Naive thymus-derived CD8-positive, alpha-beta T cell (primary cell): ENCODE measurements around the gene JAG2. TPM values are rescaled to one million over a fixed set of nuclear protein-coding genes. Genes with fewer than 3 reads are reported as not detected.
"Not testable (repeated sequence)": the region's sequence is repeated elsewhere in the genome, so short reads cannot be mapped to it uniquely, and the experiment has no call there.

ENCODE experiments used
- ATAC-seq, 2 donors: fragments of 150-1000 bp; cut with Tn5 transposase in 1 of 2; sonication (Bioruptor Pico), chemical (Tn5 transposase) in 1 of 2; 1 replicate in 1 of 2; 2 replicates in 1 of 2; pipeline ENCODE4 v1.10.0; 2021; ENCODE audit warnings: mild to moderate bottlenecking in 2 of 2, moderate library complexity in 2 of 2
- POLR2A ChIA-PET: fragments of 350-600 bp; sonication (Branson Sonifier 250); formaldehyde crosslinking; loops from one replicate; lab custom pipeline; 2021; ENCODE audit warnings: antibody characterized with exemption; lab: Charles Lee
- DNase-seq, 10 donors: peaks; one replicate each; pipeline versions ENCODE4 v3.0.0 to v3.0.0-alpha.2; 2020 to 2022
- H3K27ac Mint-ChIP-seq, 10 donors: one replicate each; pipeline ENCODE4 v1.8.0; 2020 to 2022; ENCODE audit warnings: mild to moderate bottlenecking in 10 of 10, mixed read lengths in 10 of 10, moderate library complexity in 4 of 10, inconsistent platforms in 1 of 10
- H3K27me3 Mint-ChIP-seq, 5 donors: one replicate each; pipeline ENCODE4 v1.8.0; 2021 to 2022; ENCODE audit warnings: mixed read lengths in 5 of 5
- H3K36me3 Mint-ChIP-seq, 3 donors: one replicate each; pipeline ENCODE4 v1.8.0; 2020 to 2022; ENCODE audit warnings: mixed read lengths in 3 of 3, mild to moderate bottlenecking in 2 of 3, inconsistent platforms in 1 of 3
- H3K4me1 Mint-ChIP-seq, 4 donors: one replicate each; pipeline ENCODE4 v1.8.0; 2021 to 2022; ENCODE audit warnings: mixed read lengths in 4 of 4
- H3K4me3 Mint-ChIP-seq, 10 donors: one replicate each; pipeline ENCODE4 v1.8.0; 2020 to 2022; ENCODE audit warnings: mild to moderate bottlenecking in 10 of 10, mixed read lengths in 10 of 10, moderate library complexity in 6 of 10, inconsistent platforms in 1 of 10
- H3K9me3 Mint-ChIP-seq, 9 donors: one replicate each; pipeline ENCODE4 v1.8.0; 2020 to 2022; ENCODE audit warnings: mixed read lengths in 9 of 9, mild to moderate bottlenecking in 3 of 9, inconsistent platforms in 1 of 9, moderate library complexity in 1 of 9
- polyA plus RNA-seq, 3 donors: library from polyadenylated mRNA; unstranded; fragments of 300-500 nt; fragmentation: Illumina TruSeq; gene quantifications; one replicate each; pipeline ENCODE4 v1.2.3, GENCODE V29; 2021
- total RNA-seq, 8 experiments: library from RNA in 2 of 8; stranded (reverse) in 2 of 8; gene quantifications; one replicate each; pipeline ENCODE4 v1.2.3 and lab custom pipeline; 2021 to 2026

Gene JAG2
- total and polyA plus RNA-seq, 5 experiments from 2014 or later: 0.10 to 0.47 (median 0.17) TPM

DNA sequence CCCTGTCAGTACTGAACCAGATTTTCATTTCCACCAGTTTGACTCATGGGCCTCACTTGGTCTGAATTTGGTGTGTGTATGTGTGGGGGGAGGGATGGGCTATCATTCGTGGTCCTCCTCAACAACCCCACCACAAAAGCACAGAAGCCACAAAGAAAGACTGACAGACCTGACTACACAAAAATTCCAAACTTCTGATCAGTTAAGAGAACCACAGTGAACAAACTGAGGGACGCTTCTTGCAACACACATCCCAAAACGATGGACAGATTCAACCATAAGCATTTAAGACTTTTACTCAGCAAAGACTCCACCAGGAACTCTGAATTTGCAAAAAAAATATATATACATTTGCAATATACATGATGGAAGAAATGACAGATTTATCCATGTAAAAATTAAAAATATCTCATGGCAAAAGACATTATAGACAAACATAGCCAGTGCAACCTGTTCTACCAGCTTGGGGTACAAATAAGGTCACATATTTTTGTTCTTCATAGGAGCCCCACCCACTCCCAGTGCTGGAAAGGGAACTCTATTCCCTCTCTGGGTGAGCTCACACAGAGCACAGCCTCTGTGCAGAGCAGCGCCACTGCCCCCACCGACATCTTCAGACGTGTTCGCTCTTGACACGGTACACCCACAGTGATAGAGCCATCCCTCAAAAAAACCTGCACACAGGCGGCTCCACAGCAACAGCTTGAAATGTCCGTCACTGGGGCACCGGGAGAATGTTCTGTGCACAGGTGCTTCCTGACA, 49.7 kb downstream of the JAG2 start:
- no peak for ATAC-seq
- H3K27me3 Mint-ChIP-seq: peaks cover 4 to 24% (median 10%) of the 10 kb centered on the region in 5 donors
- POLR2A ChIA-PET: no interaction called here

DNA sequence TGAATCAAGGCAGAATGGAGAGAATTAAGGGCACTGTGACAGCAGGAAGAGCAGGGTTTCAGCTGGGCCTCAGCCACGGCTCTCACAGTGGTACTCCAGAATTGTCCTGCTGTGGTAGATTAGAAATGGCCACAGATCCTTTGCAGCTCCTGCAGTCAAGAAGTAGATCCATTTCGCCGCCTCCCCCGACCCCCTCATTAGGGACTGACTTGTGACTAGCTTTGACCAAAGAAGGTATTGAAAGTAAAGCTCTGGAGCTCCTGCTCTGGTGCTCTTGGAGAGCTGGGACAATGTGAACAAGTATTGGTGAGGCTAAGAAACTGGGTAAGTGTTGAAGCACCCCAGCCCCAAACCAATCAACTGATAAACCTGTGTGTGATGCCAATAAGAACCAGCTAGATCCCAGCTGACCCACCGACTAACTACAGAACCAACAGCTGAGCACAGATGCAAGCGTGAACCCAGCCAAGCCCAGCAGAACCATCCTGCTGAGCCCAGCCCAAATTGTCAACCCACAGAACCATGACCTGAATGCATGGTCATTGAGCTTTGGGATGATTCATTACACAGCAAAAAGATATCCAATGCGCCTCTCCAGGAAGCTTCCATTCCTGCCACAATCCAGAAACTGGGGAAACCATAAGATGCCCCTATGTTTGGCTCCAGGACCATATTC, 50.7 kb downstream of the JAG2 start:
- POLR2A ChIA-PET: no interaction called here
- no peak for ATAC-seq
- Mint-ChIP-seq H3K9me3 (peaks cover 0 to 23% (median 16%) of the 10 kb centered on the region in 9 donors), H3K36me3 (peaks cover 0 to 14% (median 5%) of the 10 kb centered on the region in 3 donors), H3K4me3 (no peak overlapping the region), H3K27ac (no peak overlapping the region), H3K27me3 (peaks cover 4 to 18% (median 10%) of the 10 kb centered on the region in 5 donors), H3K4me1 (no peaks in the 10 kb centered on the region)
- no peak for DNase-seq

More for the DNA sequence above, 49.7 kb downstream of the JAG2 start:
- no peak overlapping the region for H3K4me3 Mint-ChIP-seq
- no peak overlapping the region for H3K27ac Mint-ChIP-seq
- peaks cover 0 to 14% (median 5%) of the 10 kb centered on the region in 3 donors for H3K36me3 Mint-ChIP-seq
- DNase-seq: no peak
- H3K9me3 Mint-ChIP-seq: peaks cover 0 to 23% (median 16%) of the 10 kb centered on the region in 9 donors
- H3K4me1 Mint-ChIP-seq: no peaks in the 10 kb centered on the region

DNA sequence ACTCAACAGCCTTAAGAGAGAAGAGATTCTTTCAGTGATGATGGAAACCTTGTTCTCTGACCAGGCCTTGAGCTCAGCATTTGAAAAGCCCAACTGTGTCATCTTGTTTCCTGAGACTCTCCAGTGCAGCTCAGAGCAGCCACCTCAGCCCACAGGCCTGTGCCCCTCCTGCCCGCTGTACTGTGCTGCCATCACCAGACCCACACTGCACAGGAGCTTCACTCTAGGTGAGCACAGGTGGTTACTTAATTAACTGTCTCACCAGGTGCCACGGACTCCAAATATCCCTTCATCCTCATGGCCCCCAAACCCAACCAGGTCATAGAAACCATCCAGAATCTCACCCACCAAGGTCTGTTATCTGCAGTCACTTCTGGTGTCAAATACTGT, 51.3 kb downstream of the JAG2 start:
- POLR2A ChIA-PET: no interaction called here
- Mint-ChIP-seq H3K4me1 (no peaks in the 10 kb centered on the region), H3K36me3 (peaks cover 0 to 12% (median 5%) of the 10 kb centered on the region in 3 donors), H3K27me3 (peaks cover 3 to 17% (median 9%) of the 10 kb centered on the region in 5 donors), H3K4me3 (no peak overlapping the region), H3K27ac (no peak overlapping the region), H3K9me3 (peaks cover 0 to 18% (median 16%) of the 10 kb centered on the region in 9 donors)
- ATAC-seq (no peak), DNase-seq (no peak)

DNA sequence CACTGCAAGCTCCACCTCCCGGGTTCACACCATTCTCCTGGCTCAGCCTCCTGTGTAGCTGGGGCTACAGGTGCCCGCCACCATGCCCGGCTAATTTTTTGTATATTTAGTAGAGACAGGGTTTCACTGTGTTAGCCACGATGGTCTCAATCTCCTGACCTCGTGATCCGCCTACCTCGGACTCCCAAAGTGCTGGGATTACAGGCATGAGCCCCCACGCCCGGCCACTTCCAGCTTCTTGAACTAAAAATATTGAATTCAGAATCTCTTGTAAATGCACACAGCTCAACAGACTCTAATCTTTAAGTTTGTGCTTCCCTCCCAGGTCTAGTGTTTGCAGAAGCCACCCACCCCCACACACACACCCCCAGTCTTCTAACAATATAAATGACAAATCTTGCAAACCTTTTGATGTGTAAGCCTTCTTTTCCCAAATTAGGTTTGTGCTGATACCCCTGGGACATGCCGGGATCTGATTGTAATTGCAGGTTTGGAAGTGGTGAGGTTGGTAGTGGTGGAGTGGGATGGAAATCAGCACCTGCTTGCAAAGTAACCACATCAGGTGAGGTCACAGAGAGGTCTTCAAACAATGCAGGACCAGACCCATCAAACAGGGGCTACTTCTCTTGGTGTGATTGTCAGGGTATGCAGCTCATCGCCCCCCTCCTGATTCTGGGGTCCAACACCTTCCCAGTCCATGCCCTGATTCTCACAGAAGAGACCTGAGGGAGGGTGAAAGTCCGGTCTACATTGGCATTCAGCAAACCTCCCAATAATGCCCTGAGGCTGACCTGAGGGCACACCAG, 51.9 kb downstream of the JAG2 start:
- DNase-seq (no peak), ATAC-seq (no peak)
- Mint-ChIP-seq H3K27ac (no peak overlapping the region), H3K27me3 (peaks cover 0 to 13% (median 5%) of the 10 kb centered on the region in 5 donors), H3K9me3 (peaks cover 0 to 12% (median 11%) of the 10 kb centered on the region in 9 donors), H3K36me3 (peaks cover 0 to 9% (median 3%) of the 10 kb centered on the region in 3 donors), H3K4me3 (no peak overlapping the region), H3K4me1 (no peaks in the 10 kb centered on the region)
- POLR2A ChIA-PET: interaction anchor here (1.6 kb wide), 1 partner anchor 12 kb away, joined by 3 read pairs; no protein-coding TSS in a partner anchor

DNA sequence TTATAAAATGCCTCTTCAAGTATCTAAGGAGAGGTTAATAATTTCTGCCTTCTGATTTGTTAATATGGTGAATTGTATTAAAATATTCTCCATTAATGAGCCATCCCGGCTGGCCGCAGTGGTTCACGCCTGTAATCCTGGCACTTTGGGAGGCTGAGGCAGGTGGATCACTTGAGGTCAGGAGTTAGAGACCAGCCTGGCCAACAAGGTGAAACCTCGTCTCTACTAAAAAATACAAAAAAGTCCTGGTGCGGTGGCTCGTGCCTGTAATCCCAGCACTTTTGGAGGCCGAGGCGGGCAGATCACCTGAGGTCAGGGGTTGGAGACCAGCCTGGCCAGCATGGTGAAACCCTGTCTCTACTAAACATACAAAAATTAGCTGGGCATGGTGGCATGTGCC, 59.3 kb downstream of the JAG2 start:
- H3K36me3 Mint-ChIP-seq, H3K4me3 Mint-ChIP-seq, H3K27ac Mint-ChIP-seq, ATAC-seq, H3K9me3 Mint-ChIP-seq, H3K4me1 Mint-ChIP-seq, DNase-seq, POLR2A ChIA-PET: not testable (repeated sequence)
- peaks cover 9 to 26% (median 16%) of the 10 kb centered on the region in 5 donors for H3K27me3 Mint-ChIP-seq

DNA sequence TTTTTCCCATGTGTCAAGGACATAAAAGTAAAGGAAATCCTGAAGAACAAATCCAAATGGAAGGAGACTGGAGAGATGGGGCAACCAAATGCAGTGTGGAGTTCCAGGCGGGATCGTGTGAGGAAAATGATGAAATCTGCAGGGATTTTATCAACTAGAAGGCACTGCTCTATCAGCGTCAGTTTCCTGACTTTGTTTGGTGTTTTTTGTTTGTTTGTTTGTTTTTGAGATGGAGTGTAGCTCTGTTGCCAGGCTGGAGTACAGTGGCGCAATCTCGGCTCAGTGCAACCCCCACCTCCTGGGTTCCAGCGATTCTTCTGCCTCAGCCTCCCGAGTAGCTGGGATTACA, 60.1 kb downstream of the JAG2 start:
- Mint-ChIP-seq H3K4me1 (peaks cover 0 to 6% (median 0%) of the 10 kb centered on the region in 4 donors), H3K9me3 (peaks cover 0 to 6% (median 0%) of the 10 kb centered on the region in 9 donors), H3K36me3 (peaks cover 0 to 6% (median 4%) of the 10 kb centered on the region in 3 donors), H3K27ac (no peak overlapping the region), H3K4me3 (no peak overlapping the region), H3K27me3 (peaks cover 16 to 34% (median 23%) of the 10 kb centered on the region in 5 donors)
- DNase-seq (no peak), ATAC-seq (no peak)
- POLR2A ChIA-PET: no interaction called here

DNA sequence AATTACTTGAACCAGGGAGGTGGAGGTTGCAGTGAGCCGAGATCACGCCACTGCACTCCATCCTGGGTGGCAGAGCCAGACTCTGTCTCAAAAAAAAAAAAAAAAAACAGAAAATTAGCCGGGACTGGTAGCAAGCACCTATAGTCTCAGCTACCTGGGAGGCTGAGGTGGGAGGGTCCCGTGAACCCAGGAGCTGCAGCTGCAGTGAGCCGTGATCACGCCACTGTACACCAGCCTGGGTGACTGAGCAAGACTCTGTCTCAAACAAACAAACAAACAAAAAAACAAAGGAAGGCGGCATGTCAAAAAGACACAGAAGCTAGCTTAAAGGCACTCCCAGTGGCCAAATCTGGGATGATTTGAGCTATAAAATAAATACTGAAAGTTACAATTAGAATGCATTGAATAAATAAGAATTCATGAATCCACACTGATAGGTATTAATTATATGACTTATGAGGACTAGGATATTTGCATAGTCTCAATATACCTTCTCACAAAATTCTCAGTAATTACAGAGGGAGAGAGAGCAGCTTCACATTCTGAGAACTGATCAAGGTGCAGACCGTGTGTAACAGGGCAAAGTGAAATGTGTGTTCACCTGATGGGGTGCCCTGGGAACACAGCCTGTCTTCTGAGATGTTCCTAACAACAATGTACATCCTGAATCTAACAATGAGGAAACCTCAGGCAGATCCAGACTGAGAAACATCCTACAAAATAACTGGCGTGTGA, 60.6 kb downstream of the JAG2 start:
- Mint-ChIP-seq H3K4me1 (peaks cover 0 to 6% (median 0%) of the 10 kb centered on the region in 4 donors), H3K9me3 (peaks cover 0 to 6% (median 0%) of the 10 kb centered on the region in 9 donors), H3K36me3 (peaks cover 0 to 8% (median 4%) of the 10 kb centered on the region in 3 donors), H3K27me3 (peaks cover 18 to 39% (median 26%) of the 10 kb centered on the region in 5 donors), H3K27ac (no peak overlapping the region), H3K4me3 (no peak overlapping the region)
- POLR2A ChIA-PET: interaction anchor here (0.7 kb wide), 1 partner anchor 1548 kb away, joined by 7 read pairs; no protein-coding TSS in a partner anchor
- no peak for DNase-seq
- ATAC-seq: no peak

DNA sequence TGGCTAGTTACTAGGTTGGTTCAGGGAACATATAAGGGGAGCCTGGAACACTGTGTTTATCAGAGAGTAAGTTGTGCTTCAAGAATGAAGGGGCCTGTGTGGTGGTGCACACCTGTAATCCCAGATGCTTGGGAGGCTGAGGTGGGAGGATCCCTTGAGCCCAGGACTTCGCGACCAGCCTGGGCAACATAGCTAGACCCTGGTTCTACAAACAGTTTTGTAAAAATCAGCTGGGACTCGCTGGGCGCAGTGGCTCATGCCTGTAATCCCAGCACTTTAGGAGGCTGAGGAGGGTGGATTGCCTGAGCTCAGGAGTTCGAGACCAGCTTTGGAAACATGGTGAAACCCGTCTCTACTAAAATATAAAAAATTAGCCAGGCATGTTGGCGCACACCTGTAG, 61.2 kb downstream of the JAG2 start:
- Mint-ChIP-seq H3K4me3 (no peak overlapping the region), H3K9me3 (peaks cover 0 to 6% (median 0%) of the 10 kb centered on the region in 9 donors), H3K4me1 (peaks cover 0 to 6% (median 0%) of the 10 kb centered on the region in 4 donors), H3K36me3 (peaks cover 0 to 8% (median 4%) of the 10 kb centered on the region in 3 donors), H3K27ac (no peak overlapping the region), H3K27me3 (peaks cover 18 to 42% (median 30%) of the 10 kb centered on the region in 5 donors)
- ATAC-seq (no peak), DNase-seq (no peak)
- POLR2A ChIA-PET: interaction anchor here (0.7 kb wide), 1 partner anchor 1547 kb away, joined by 7 read pairs; no protein-coding TSS in a partner anchor

DNA sequence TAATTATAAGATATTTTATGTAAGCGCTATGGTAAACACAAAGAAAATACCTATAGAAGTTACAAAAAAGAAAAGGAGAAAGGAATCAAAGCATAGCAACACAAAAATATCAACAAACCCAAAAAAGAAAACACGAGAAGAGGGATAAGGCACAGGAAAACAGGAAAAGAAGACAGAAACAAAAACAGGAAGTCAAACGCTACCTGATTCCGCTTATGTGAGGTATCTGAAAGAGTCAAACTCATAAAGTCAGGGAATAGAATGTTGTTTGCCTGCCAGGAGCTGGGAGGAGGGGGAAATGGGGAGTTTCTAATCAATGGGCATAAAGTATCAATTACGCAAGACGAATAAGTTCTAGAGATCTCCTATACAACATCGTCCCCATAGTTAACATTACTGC, 63.4 kb downstream of the JAG2 start:
- H3K27me3 Mint-ChIP-seq: peaks cover 20 to 48% (median 32%) of the 10 kb centered on the region in 5 donors
- DNase-seq (no peak), ATAC-seq (no peak)
- no peak overlapping the region for H3K4me3 Mint-ChIP-seq
- H3K4me1 Mint-ChIP-seq: peaks cover 0 to 6% (median 0%) of the 10 kb centered on the region in 4 donors
- POLR2A ChIA-PET: no interaction called here
- H3K9me3 Mint-ChIP-seq: peaks cover 0 to 6% (median 0%) of the 10 kb centered on the region in 9 donors
- peaks cover 0 to 8% (median 4%) of the 10 kb centered on the region in 3 donors for H3K36me3 Mint-ChIP-seq
- no peak overlapping the region for H3K27ac Mint-ChIP-seq

DNA sequence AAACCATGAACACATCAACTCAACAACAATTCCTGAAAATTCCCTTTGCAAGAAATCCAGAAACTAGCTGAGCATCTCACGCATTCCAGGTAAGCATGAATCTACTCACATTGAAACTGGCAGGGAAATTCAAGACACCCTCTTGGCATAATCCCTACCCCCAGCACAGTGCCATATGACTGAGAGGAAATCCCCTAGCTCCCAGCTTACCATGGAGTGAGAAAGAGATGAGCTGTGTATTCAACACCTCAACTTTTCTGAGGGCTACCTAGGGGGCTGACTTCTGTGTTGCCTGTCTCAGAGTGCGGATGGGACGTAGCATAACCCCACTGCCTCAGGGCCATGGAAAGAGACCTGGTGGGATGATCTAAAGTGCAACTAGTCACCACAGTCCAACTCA, 65.7 kb downstream of the JAG2 start:
- POLR2A ChIA-PET: interaction anchor here (0.6 kb wide), 1 partner anchor 299 kb away, joined by 3 read pairs; no protein-coding TSS in a partner anchor
- ATAC-seq (no peak), DNase-seq (no peak)
- peaks cover 0 to 6% (median 0%) of the 10 kb centered on the region in 4 donors for H3K4me1 Mint-ChIP-seq
- H3K27me3 Mint-ChIP-seq: peaks cover 12 to 39% (median 26%) of the 10 kb centered on the region in 5 donors
- no peak overlapping the region for H3K4me3 Mint-ChIP-seq
- H3K27ac Mint-ChIP-seq: no peak overlapping the region
- H3K9me3 Mint-ChIP-seq: peaks cover 0 to 6% (median 0%) of the 10 kb centered on the region in 9 donors
- H3K36me3 Mint-ChIP-seq: peaks cover 0 to 8% (median 4%) of the 10 kb centered on the region in 3 donors

DNA sequence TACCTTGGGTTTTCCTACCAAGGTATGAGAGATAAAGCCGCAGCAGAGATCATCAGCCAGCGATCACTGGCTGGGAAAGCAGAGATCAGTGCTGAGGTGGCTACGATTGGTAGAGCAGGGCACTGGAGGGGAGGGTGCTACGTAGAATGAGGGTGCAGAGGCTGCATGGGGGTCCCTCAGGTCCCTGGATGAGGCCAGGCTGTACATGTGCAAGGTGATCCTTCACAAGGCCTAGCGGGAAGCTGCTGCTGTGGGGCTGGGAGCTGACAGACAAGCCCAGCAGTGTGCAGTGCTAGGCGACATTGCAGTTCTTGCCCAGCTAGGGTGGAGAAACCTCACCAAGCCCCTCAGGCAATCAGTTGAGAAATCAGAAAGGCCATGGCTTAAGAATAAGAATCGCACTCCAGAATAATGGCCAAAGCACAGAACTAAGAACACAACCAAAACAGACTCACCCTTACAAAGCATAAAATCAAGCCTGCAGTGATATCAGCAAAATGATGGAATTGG, 66.2 kb downstream of the JAG2 start:
- no peak overlapping the region for H3K4me3 Mint-ChIP-seq
- POLR2A ChIA-PET: interaction anchor here (0.6 kb wide), 1 partner anchor 299 kb away, joined by 3 read pairs; no protein-coding TSS in a partner anchor
- peaks cover 11 to 36% (median 24%) of the 10 kb centered on the region in 5 donors for H3K27me3 Mint-ChIP-seq
- ATAC-seq (no peak), DNase-seq (no peak)
- peaks cover 0 to 8% (median 4%) of the 10 kb centered on the region in 3 donors for H3K36me3 Mint-ChIP-seq
- H3K4me1 Mint-ChIP-seq: peaks cover 0 to 6% (median 0%) of the 10 kb centered on the region in 4 donors
- peaks cover 0 to 6% (median 0%) of the 10 kb centered on the region in 9 donors for H3K9me3 Mint-ChIP-seq
- no peak overlapping the region for H3K27ac Mint-ChIP-seq
